CD4-positive, alpha-beta T cell treated with Interferon alpha-2 for 1 hour (primary cell): ENCODE data around the gene CCDC93.

Experiments used
- DNase-seq, 2 donors: peaks; one replicate each; pipeline ENCODE4 v3.0.0-alpha.2; 2020 to 2022

CCDC93 gene

DNA sequence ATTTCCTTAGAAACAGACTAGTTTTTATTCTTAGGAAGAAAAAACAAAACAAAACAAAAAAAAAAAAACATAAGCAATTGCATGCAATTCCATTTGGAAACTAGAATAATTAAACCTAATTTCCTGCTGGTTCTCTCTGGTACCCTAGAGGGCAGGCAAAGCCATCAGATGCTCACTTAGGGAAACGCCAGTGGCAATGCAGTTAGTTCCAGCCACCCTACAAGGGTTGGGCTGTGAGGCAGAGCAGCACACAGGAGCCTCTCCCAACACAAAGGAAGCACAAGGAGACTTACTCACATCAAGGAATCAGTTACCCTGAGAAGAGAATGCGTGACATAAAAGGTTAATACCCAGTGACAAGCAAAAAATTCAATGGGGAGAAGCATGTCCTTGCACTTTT is 28.8 kb downstream of the CCDC93 start:
- DNase-seq, result no peak

DNA sequence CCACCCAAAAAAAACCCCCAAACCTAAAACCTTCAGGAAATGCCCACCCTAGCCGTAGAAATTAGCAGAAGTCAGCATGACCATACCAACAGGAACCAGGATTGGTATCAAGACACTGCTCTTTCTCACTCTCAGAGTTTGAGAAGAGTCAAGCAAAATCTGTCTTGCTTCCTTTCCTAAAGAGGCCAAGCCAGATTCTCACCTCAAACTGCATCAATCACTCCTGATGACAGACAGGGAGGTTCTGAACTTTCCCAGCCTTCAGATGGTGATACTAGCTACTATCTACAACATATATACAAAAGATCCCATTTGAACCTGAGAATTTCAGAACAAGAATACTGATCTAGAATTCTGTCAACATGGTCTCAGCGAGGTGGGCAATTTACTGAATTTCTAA is 29.7 kb downstream of the CCDC93 start:
- no peak for DNase-seq

DNA sequence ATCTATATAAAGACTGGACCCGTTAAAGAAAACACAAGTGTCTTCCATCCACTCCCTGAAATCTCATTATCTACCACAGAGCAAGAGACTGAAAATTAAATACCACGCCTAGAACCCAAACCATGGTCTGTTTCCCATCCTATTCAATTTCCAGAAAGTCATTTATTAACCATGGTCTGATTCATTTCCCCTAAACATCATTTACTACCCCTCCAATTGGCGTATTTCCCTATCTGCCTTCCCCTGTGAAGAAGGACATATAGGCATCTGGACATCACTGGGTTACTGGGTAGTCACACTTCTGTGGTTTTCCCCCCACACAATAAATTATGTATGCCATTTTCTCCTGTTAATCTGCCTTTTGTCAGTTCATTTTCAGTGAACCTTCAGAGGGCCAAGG is 30.8 kb downstream of the CCDC93 start:
- no peak for DNase-seq

DNA sequence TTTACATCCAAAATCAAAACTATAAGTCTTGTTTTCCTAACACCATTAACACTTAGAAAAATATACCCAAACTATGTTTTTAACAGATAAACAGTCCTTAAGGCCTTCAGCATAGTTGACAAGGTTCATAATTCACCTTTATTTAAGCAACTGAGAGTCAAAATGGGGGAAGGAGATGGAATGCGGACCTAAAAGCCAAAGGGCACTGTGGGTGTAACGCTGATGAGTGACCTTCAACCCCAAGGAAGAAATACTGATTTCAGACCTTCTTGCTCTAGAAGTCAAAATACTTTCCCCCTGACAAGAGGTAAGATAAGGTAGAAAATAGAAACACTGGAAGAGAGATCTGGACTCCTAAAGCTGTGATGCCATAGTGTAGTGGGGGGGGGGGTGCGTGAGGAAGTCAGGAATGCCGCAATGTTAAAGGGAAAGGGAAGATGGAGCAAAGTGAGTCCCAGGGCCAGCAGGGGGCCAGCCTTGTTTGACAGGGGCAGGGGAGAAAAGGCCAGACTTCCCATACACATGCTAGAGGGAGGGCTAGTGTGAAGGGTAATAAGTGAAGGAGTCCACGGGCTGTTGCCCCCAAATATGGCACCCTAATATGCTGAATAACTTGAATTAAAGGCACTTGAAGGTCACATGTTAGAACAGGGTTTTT is 31.4 kb downstream of the CCDC93 start:
- no peak for DNase-seq

DNA sequence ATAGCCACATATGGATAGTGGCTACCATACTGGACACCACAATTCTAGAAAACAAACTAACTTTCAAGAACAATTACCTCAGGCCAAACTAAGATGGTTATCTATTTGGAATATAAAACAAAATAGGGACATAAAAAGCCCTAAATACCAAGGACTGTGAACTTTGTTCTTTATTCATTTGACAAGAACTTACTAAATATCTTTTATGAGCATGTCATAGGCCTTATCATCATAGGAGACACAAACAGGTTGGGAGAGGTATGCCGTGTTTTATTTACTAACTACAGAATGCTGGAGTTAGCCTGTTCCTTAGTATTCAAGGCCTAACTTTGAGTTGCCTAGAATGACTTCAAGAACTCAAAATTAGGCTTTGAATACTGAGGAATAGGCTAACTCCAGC is 32.1 kb downstream of the CCDC93 start:
- DNase-seq, result no peak

DNA sequence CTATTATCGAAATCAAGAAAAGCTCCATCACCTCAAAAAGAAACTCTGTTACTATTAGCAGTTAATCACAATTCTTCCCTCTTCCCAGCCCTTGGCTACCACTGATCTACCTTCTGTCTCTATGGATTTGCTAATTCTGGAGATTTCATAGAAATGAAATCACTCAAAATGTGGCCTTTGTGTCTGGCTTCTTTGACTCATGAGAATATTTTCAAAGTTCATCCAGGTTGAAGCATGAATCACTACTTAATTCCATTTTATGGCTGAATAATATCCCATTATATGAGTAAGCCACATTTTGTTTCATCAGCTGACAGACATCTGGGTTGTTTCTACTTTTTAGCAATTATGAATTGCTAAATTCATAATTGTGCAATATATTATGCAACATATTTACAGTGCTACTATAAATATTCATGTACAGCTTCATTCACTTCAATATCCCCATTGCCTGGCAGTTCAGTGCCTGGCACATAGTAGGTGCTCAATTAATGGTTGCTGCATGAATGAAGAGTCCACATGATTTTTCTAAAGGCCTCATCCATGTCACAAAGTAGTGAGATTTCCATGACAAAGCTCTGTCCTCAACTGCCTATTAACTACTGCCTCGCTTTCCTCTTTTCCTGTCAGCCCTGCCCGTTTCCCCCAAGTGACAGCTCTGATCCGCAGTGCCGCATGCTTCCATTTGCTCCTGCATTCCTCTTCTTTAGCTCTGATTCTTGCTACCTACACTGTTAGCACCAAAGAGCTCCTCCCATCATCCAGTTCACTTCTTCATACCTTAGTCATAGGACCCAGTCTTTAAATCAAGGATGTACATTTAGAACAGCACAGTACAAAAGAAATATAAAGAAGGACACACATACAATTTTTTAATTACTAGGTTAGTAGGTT is 32.8 kb downstream of the CCDC93 start:
- no peak for DNase-seq

DNA sequence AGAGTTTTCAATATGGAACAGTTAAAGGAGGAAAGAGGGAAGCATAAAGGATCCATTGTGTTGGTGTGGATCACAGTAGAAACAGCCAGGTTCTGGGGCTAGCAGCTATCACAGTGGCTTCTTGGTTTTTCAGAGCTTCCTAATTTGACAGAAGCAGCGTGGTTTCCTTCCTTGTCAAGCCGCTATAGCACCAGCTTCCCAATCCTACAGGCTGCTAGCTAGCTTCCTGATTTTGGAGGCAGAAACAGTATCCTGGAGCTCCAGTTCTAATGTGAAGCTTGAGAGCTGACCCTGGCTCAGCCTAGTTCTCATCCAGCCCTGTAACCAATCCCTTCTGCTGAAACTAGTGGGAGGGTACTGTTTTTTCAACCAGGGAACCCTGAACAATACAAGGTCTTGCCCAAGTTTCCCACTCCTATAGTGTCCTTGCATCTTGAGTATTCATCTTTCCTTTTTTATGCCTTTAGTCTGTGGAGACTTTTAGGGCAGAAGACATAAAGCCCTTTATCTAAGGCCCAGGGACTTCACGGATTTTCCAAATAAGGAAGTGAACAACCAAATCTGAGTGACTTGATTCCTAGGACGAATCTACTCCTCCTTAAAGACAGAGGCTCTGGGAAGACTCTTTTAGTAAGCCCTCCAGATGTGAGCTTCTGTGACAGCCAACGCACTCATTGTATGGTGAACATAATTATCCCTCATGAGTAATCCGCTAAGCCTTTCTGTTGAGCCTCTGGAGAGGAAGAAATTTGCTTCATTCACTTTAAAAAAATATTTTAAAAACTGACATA is 33.8 kb downstream of the CCDC93 start:
- DNase-seq, result no peak

DNA sequence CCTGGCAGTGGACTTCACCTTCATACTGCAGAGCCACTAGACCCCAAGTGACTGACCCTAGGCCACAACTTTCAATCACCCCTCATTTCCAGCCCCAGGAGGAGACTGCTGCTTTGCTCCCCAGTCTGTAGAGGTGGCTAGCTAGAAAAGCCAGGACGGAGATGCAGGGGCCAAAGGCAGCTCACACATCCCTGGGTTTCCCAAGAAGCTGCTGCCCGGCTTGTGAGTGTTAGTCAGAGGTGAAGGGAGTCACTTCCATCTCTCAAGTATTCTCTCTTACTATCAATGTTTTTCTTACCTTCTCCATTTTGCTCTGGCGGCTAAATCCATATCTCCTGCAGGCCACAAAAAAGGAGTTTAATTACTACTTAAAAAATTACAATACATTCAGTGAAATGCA is 36.2 kb downstream of the CCDC93 start:
- DNase-seq, result no peak

DNA sequence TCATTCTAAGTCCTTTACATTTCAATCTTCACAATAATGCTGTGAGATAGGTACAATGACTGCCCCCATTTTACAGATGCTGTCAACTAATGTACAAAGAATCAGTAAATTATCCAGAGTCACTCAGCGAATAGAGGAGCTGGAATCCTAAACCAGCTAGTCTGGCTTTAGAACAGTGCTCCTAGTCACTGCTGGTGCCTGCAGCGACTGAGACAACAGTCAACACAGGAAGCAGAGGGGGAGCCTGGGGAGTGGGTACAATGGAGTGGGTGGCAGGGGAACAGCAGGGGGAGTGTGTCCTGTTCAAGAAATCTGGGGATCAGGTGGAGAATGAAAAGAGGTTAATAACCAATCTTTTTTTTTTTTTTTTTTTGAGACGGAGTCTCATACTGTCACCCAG is 37.3 kb downstream of the CCDC93 start:
- no peak for DNase-seq

DNA sequence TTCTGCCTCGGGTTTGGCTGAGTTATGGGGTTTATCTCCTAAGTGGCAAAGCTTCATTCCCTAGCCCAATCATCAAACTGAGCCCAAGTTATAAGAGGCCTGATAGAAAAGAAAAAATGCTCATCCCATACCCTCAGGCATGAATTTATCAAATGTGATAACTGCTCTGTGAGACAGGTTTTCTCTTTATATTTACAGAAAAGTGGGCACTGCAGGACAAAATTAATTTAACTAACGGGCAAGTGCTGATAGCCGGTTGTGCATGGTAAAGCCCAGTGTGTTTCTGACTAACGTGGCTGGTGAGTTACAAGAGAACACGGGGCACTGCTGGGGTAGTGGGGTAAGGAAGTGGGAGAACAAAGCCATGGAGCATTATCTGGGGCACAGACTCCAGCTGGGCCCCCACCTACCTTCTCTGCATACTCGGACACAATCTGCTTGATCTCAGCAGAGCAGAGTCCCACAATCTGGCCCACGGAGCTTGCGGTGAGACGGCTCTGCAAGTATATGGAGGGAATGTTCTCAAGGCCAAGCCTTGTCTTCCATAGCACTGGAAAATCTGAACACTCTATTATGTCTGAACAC is 40.3 kb downstream of the CCDC93 start:
- DNase-seq, result no peak

DNA sequence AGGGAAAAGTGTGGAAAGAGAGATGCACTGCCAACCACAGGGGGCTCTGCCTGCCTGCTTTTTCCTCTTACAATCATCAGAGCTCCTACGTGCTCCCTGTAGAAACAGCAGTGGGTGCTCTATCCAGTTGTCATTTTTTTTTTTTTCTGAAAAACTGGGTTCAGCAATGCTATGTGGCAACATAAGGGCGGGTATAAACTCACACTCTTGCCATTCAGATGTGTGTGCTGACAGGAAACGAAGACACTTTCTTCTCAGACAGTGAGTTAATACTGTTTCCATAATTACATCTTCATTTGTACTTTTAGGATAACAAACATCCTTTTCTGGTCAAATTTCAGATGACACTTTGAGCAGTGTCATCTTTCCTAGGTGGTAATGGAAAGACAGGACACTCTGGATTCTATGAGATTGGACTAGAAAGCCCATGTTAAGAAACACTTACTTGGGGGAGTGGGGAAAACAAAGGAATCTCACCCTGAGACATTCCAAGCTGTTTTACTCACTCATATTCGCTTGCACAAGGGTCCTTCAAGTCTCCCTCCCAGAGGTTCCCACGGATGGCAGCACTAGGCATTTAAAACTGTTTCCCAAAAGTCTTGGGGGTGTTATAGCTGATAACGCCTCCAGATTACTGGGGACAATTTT is 41.3 kb downstream of the CCDC93 start:
- no peak for DNase-seq

DNA sequence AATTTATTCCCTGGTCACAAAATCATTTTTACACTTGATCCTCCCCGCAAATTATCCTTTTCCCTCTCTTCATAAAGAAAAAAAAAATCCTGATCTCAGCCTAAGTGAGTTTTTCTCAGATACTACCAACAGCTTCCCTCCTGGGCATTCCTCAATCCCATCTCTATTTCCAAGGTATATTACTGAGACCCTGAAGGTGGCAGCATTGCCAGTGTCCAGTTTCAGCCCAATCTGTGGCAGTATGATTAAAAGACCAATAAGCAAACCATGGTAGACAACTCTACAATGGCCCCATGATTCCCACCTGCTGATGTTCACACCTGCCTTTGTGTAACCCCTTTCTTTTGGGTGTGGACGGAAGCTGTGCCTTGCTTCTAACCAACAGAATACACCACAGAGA is 45.1 kb downstream of the CCDC93 start:
- no peak for DNase-seq

DNA sequence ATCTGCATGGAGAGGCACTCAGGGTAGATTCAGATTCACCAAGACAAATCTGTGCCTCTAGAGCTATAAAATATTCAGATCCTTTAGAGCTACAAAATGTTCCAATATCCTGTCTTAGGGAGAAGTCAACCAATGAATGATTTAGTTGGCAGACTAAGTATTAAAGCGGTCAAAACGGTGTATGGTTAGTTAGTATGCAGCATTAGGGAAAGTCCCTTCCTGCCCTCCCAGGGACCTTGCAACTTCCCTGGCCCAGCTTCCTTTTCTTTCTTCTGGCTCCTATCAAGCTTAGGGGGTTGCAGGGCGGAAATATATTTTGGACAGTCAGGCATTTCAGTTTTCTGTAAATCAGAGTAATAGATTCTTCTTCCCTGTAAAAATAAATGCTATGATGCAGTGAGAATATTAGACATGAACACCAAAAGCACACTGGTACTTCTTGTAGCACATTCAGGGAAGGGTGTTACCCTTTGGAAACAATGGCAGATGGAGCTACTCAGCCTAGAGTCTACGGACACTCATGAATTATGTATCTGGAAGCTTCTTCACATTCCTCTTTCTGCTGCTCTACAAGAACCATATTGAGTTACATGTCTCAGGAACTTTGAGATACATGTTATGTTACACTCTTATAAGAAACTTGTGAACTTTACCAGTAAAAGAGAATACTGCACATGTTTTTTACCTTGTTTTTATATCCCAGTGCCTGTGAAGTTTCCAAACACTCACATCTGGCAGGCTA is 45.7 kb downstream of the CCDC93 start:
- no peak for DNase-seq

DNA sequence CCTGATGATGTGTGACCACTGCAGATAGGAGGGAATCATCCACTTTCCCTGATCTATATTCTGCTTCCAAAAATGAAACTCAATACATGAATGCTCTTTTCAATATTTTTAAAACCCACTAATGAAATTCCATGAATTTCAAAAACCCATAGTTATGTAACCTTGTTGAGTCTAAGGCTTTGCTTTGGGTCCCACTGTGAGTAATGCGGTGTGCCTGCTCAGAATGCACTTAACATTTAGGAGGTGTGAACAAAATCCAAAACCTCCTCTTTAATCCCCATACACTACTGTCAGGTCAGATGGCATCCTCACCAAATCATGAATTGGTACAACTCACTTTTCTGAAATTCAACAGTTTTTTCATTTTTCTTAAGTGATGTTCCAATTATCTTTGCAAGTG is 50.4 kb downstream of the CCDC93 start:
- no peak for DNase-seq

DNA sequence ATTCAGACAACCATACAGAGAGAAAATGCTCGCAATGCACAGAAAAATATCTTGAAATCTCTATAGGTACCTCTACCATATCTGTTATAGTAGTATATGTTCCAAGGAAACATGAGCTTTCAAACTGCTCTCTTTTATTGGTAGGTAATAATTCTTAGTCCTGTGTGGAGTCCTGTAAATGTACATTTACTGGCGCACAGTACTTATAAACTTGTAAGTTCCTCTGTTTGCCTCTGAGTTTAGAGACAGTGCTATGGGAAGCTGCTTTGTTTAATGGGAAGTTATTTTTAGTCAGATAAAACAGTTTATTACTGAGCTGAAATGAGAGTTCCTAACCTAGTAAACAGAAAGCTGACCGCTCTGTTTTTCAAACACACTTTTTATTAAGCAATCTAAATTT is 52.7 kb downstream of the CCDC93 start:
- no peak for DNase-seq

DNA sequence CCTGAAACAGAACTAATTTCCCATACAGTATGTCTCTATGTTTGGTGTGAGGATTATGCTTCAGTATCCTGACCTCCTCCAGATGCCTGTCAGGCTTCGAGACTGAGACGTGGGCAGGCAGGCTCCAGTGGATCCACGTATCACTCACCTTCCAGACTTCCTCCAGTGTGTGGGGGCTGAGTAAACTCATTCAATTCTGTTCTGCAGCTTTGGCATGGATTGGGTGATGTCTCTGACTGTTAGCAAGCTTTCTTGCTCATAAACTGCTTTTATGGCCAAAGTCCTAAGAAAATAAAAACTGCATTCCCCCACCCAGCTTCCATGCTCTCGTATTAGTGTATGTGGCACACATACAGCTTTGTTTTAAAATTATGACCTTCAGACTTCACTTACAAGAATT is 53.6 kb downstream of the CCDC93 start:
- DNase-seq, result no peak

DNA sequence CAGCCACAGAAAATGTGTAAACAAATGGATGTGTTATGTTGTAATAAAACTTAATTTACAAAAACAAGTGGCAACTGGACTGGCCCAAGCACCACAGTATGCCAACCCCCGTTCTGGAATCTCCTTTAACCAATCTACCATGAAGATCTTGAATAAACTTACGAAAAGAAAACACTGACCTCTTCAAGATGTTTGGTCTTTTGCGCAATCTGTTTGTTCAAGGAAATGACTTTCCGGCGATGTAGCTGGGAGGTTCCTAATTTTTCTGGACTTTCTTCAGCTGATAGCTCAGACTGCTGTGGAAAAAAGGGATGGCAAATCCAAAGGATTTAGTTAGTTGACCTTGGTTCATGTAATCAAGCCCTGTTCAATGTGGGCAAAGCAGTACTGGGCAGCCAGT is 55.7 kb downstream of the CCDC93 start:
- DNase-seq, result no peak

DNA sequence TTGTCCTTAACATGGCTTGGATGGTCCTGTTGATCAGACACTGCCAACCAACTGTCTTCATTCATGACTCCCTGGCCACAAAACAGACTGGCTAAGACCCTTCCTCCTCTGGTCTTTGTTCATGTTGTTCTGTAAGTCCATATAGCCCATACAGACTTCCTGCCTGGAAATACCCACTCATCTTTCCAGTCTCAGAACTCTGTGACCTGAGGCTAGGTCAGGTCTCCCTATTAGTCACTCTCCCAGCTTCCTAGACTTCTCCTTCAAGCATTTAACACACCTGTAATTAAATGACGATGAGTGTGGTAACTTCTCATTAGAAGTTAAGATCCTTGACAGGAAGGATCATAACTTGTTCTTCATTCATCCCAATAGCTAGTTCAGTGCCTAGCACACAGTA is 56.3 kb downstream of the CCDC93 start:
- no peak for DNase-seq

DNA sequence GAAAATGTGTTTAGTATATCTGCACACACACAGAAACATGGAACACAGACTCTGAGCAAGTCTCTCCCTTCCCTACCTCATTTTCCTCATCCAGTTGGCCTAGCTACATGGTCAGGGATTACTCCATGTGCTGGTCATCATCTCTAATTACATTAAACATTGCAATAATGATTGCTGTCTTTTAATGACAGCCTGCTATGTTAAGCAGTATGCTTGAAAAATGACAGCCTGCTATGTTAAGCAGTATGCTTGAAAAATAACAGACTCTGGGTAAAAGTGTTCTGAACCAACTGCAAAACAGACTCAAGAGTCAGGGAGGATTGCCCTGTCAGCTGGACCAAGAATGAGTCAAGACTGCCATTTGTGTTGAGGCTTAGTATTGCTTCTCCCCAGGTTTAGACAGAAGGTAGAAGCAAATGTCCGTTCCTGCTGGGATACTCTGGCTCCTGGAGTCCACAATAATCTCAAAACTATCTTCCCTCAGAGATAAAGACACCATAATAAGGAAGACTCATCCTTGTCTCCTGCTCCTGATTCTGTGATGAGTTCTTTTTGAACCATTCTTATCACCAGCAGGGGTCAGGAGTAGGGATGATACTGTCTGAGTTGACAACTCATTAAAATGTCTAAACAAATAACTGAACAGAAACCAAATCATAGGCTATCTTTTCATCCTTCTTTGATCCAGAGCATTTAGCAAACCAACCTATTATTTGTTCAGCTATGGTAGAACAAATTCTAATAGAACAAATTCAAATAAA is 57.7 kb downstream of the CCDC93 start:
- DNase-seq, result no peak

DNA sequence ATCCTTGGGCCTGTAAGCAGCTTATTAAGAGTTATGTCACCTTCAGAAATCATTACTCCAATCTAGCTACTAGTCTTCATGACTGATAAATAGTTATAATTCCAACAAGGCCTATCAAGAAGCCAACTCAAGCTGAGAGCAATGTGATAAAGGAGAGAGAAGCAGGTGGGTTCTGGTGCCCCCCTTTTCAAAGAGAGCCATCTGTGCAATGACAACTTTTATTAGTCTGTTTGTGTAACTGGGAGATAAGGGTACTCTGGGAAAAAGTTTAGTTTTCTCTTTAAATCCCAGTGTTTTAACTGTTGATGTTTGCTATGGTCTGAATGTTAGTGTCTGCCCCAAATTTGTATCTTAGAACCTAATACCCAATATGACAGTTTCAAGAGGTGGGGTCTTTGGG is 60.6 kb downstream of the CCDC93 start:
- no peak for DNase-seq

DNA sequence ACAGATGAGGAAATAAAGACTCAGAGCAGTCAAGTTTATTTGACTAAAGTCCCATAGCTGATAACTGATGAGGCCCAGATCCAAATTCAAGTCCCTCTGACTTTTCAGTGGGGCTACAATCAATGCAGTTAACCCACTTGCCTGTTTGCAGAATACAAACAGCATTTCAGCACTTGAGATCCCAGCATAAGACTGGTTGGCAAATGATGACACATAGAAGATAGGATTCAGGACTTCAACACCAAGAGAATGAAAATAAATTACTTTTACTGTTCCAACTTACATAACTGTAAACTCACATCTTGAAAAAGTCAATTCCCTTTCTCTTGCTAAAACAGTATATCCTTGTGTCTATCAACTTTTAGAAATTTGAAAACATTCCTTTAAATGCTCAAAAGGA is 61.2 kb downstream of the CCDC93 start:
- no peak for DNase-seq
